HepG2 (cell line): ENCODE measurements around the gene ELP5. TPM values are rescaled to one million over a fixed set of nuclear protein-coding genes. Genes with fewer than 3 reads are reported as not detected.

Experiments
- ATAC-seq: fragments of 200-7000 bp; cut with Tn5 transposase; 3 replicates; pipeline ENCODE4 v1.9.1; 2020; ENCODE audit warnings: mild to moderate bottlenecking, moderate library complexity
- BruUV-seq: library from RNA; stranded (reverse); fragments of 400-500 nt; replicated peaks from 2 replicates; lab custom pipeline; 2021; lab: Mats Ljungman, UMichigan
- CTCF ChIA-PET: fragments of 300-600 bp; formaldehyde crosslinking; extraction: SDS; loops from one replicate; lab custom pipeline; 2021; ENCODE audit warnings: low total read pairs, inconsistent platforms, low intra/inter-chr PET ratio; lab: Yijun Ruan, JAX
- POLR2A ChIA-PET: fragments of 350-600 bp; sonication (Branson Sonifier 250); formaldehyde crosslinking; loops from one replicate; lab custom pipeline; 2020; ENCODE audit warnings: antibody characterized with exemption, inconsistent platforms; lab: Yijun Ruan, JAX
- DNase-seq: peaks from one replicate; pipeline ENCODE4 v3.0.0-alpha.2; 2015; ENCODE audit warnings: low spot score
- FAIRE-seq: peaks from 3 replicates; lab custom pipeline; 2011; peaks lifted over from hg19 to GRCh38; lab: Jason Lieb, UNC
- H2AFZ ChIP-seq: one replicate; pipeline ENCODE4 v1.6.1; 2011; ENCODE audit warnings: low read length, inconsistent platforms
- H3K27ac ChIP-seq: fragments of 300-600 bp; 3 replicates; pipeline ENCODE4 v1.8.0; 2011; ENCODE audit warnings: mixed run types, mild to moderate bottlenecking, mixed read lengths, low read length, inconsistent platforms; ENCODE audit not compliant: insufficient read depth; ENCODE audit errors: extremely low read length
- H3K27me3 ChIP-seq, 2 experiments: fragments of 200-600 bp in 1 of 2; 2 replicates in 1 of 2; 3 replicates in 1 of 2; pipeline versions ENCODE4 v1.6.0 to v1.8.0; 2011; ENCODE audit warnings: low read length in 2 of 2, mild to moderate bottlenecking in 2 of 2, moderate library complexity in 2 of 2, inconsistent platforms in 1 of 2; ENCODE audit not compliant: insufficient read depth in 2 of 2, control insufficient read depth in 1 of 2
- H3K36me3 ChIP-seq, 2 experiments: fragments of 200-600 bp in 1 of 2; replicated peaks in 1 of 2; 2 replicates in 1 of 2; 3 replicates in 1 of 2; pipeline versions ENCODE4 v1.5.1 to v1.8.0; 2011; ENCODE audit warnings: low read length in 2 of 2, inconsistent platforms in 1 of 2; ENCODE audit not compliant: insufficient read depth in 2 of 2, control insufficient read depth in 1 of 2
- H3K4me1 ChIP-seq: 2 replicates; pipeline ENCODE4 v1.5.1; 2012; ENCODE audit warnings: low read length, inconsistent platforms; ENCODE audit not compliant: insufficient read depth
- H3K4me2 ChIP-seq: 2 replicates; pipeline ENCODE4 v1.6.0; 2011; ENCODE audit warnings: low read depth, low read length, inconsistent platforms
- H3K4me3 ChIP-seq, 3 experiments: fragments of 200-600 bp in 1 of 3; sonication (generic), shearing (Covaris generic) in 1 of 3; replicated peaks in 1 of 3; 2 replicates each; pipeline ENCODE4 v1.5.1; 2011 to 2016; ENCODE audit warnings: low read length in 3 of 3, inconsistent platforms in 2 of 3, low read depth in 2 of 3, mild to moderate bottlenecking in 2 of 3, control low read depth in 1 of 3, mixed read lengths in 1 of 3; ENCODE audit not compliant: insufficient read depth in 1 of 3
- H3K79me2 ChIP-seq: one replicate; pipeline ENCODE4 v1.6.1; 2011; ENCODE audit warnings: low read length, inconsistent platforms; ENCODE audit not compliant: insufficient read depth
- H3K9ac ChIP-seq: 2 replicates; pipeline ENCODE4 v1.6.0; 2011; ENCODE audit warnings: mild to moderate bottlenecking, low read depth, low read length, inconsistent platforms; ENCODE audit not compliant: insufficient read depth
- H3K9me3 ChIP-seq: 2 replicates; pipeline ENCODE4 v1.5.1; 2012; ENCODE audit warnings: mild to moderate bottlenecking, low read length
- H4K20me1 ChIP-seq: 2 replicates; pipeline ENCODE4 v1.6.0; 2011; ENCODE audit warnings: inconsistent platforms, mild to moderate bottlenecking, low read length, moderate library complexity; ENCODE audit not compliant: insufficient read depth
- HNRNPK ChIP-seq: fragments of 200-400 bp; formaldehyde crosslinking; IDR thresholded peaks from 2 replicates; pipeline ENCODE4 v1.6.1; 2018; ENCODE audit warnings: low read length, low read depth, moderate library complexity, mild to moderate bottlenecking; ENCODE audit not compliant: poor library complexity, severe bottlenecking
- NBN ChIP-seq: fragments of 450-650 bp; conservative IDR thresholded peaks from 2 replicates; pipeline ENCODE4 v1.6.1; 2017
- SOX5 ChIP-seq: IDR thresholded peaks from 2 replicates; pipeline ENCODE4 v1.6.1; 2016; ENCODE audit warnings: borderline replicate concordance
- SPEN ChIP-seq: sonication (generic); formaldehyde crosslinking; IDR thresholded peaks from 2 replicates; pipeline ENCODE4 v1.5.1; 2020; ENCODE audit warnings: low read depth, mild to moderate bottlenecking, missing genetic modification reagents
- SUZ12 ChIP-seq: fragments of 150-350 bp; IDR thresholded peaks from 2 replicates; pipeline ENCODE4 v1.6.1; 2014; ENCODE audit warnings: low read depth, low read length
- ZFP36 ChIP-seq: fragments of 150-350 bp; IDR thresholded peaks from 2 replicates; pipeline ENCODE4 v1.6.1; 2018; ENCODE audit warnings: borderline replicate concordance, low read length, low read depth; ENCODE audit not compliant: partially characterized antibody
- ZNF510 ChIP-seq: sonication (generic); formaldehyde crosslinking; IDR thresholded peaks from 2 replicates; pipeline ENCODE4 v1.4.0; 2020; ENCODE audit warnings: low read depth, mild to moderate bottlenecking, missing genetic modification reagents
- WGBS: methylation state at CpG from one replicate; pipeline ENCODE4 v1.1.6; 2017; ENCODE audit warnings: low lambda C conversion rate; 5-methylcytosine and 5-hydroxymethylcytosine counted together
- in situ Hi-C: cut with HindIII; loops from 2 replicates; pipeline ENCODE4 v1.10.0; 2017; ENCODE audit warnings: low pct_unique_long_range_greater_than_20kb; ENCODE audit not compliant: extremely low pct_ligation_motif_present
- intact Hi-C: fragments of 100-400 bp; cut with micrococcal nuclease; formaldehyde crosslinking; loops from one replicate; pipeline ENCODE4 v1.10.0; 2022; ENCODE audit not compliant: unreplicated experiment
- polyA plus RNA-seq, 8 experiments: library from polyadenylated mRNA; depleted of rRNA in 3 of 8; stranded (reverse) in 7 of 8; unstranded in 1 of 8; fragments of >200 nt; fragmentation: Illumina TruSeq in 4 of 8; extraction: Trizol in 4 of 8; gene quantifications; 2 replicates each; pipeline versions ENCODE4 v1.2.1 to v1.2.3, GENCODE V29; 2011 to 2016; ENCODE audit warnings: low read depth in 4 of 8, missing spikeins in 1 of 8, mixed read lengths in 1 of 8; ENCODE audit not compliant: insufficient read depth in 1 of 8
- total RNA-seq, 5 experiments: library from RNA; depleted of rRNA; stranded (reverse); fragments of >200 nt; fragmentation: Illumina TruSeq; extraction: Trizol; gene quantifications; 2 replicates each; pipeline ENCODE4 v1.2.3, GENCODE V29; 2016; ENCODE audit warnings: low read depth in 1 of 5

Gene ELP5
- total and polyA plus RNA-seq, 2 of the 13 experiments (the other 11 are each of a cell fraction or from before 2014, with no cell fraction given), result 67.6 to 69.8 TPM

DNA sequence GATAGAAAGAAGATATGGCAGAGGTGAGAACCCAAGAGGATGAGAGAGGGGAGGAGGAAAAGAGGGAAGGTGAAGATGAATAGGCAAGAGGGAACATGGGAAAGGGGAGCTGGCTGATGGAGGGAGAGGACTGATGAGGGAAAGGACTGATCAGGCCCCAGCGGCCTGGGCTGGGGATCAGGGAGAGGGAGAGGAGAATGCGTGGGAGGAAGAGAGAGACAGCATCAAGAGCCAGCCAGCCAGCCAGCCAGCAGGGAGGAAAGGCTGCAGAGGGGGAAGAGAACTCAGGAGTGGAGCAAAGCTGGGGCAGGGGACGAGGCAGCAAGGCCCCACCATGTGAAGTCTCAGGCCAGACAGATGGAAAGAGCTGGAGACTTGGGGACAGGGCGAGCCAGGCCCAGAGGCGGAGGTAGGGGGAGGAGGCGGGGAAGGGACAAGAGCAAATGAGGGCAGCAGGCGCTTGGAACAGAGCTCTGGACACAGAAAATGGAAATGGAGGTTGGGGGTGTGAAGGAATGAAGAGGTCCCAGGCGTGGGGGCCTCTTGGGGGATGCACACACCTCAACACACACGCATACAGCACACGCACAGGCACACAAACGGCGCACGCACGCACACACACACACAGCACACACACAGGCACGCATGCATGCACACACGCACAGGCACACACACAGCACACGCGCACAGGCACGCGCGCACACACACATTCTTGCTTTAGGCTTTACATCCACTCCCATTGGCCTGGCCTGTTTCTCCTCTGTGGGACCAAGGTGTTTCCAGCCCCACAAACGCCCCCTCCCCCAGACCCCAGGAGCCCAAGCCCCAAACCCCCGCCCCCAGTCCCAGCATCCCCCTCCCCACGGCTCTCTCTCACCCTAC lies 44.7 kb upstream of the ELP5 start:
- H3K27me3 ChIP-seq, result peaks cover 0 to 9% of the 10 kb centered on the region in 2 experiments; a peak in 2 of 5 replicates
- POLR2A ChIA-PET, result no interaction called here
- BruUV-seq, result no TSS peak
- H3K4me1 ChIP-seq, result no peaks in the 10 kb centered on the region
- no peak overlapping the region for H2AFZ ChIP-seq
- TF ChIP-seq SPEN, result no peak
- TF ChIP-seq ZFP36, result no peak
- no peak for TF ChIP-seq NBN
- no peak for TF ChIP-seq SOX5 (CRISPR knock-in tag)
- no peak for TF ChIP-seq ZNF510 (CRISPR knock-in tag)
- intact Hi-C loops (no loop called here), in situ Hi-C loops (no loop called here)
- no peaks in the 10 kb centered on the region for H4K20me1 ChIP-seq
- no peak overlapping the region for H3K4me3 ChIP-seq
- H3K9me3 ChIP-seq, result no peaks in the 10 kb centered on the region
- H3K9ac ChIP-seq, result no peak overlapping the region
- DNase-seq, result no peak
- CTCF ChIA-PET, result no interaction called here
- H3K79me2 ChIP-seq, result no peaks in the 10 kb centered on the region
- 70% methylated on average over 23 of the region's 24 CpGs for WGBS
- H3K36me3 ChIP-seq, result no peaks in the 10 kb centered on the region
- H3K4me2 ChIP-seq, result no peak overlapping the region
- H3K27ac ChIP-seq, result no peak overlapping the region
- ATAC-seq, result no peak
- FAIRE-seq, result no peak

DNA sequence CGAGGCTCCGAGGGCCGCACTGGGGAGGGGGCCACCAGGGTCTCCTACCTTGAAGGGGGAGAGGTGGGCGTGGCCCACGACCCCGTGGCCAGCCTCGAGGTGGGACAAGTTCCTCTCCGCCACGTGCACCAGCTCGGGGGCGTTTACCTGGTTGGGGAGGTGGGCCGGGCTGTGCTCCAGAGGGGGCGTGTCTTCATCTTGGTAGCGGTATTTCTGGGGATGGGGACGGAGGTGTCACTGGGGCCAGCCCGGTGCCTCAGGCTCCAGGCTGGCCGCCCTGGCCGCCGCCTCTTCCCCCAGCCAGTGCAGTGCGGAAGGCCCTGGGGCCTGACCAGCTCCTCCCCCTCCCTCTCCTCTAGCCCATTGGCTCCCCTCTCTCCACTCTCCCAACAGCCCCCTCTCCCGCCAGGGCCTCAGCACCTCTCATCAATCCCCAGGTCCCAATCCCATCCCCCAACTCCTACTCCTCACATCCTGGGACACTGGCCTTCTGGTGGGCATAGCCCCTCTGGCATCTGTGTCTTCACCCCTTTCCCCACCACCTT lies 43.9 kb upstream of the ELP5 start:
- POLR2A ChIA-PET, result no interaction called here
- no peak overlapping the region for H3K4me2 ChIP-seq

More for the DNA sequence above, 43.9 kb upstream of the ELP5 start:
- CTCF ChIA-PET, result no interaction called here
- H3K27ac ChIP-seq, result no peak overlapping the region
- in situ Hi-C loops, result no loop called here
- H3K4me1 ChIP-seq, result no peaks in the 10 kb centered on the region
- no peaks in the 10 kb centered on the region for H3K79me2 ChIP-seq
- FAIRE-seq (no peak), DNase-seq (no peak), ATAC-seq (peak; percentile 31; the same call in 2 of the 3 replicates)
- no peaks in the 10 kb centered on the region for H3K9me3 ChIP-seq
- TF ChIP-seq SUZ12 (no peak), HNRNPK (peak; percentile 21)
- no peaks in the 10 kb centered on the region for H4K20me1 ChIP-seq
- no peak overlapping the region for H3K9ac ChIP-seq
- WGBS, result 63% methylated on average over 15 of the region's 21 CpGs
- no peak overlapping the region for H2AFZ ChIP-seq
- intact Hi-C loops, result no loop called here
- H3K27me3 ChIP-seq, result peaks cover 0 to 9% of the 10 kb centered on the region in 2 experiments; a peak in 2 of 5 replicates
- no peak overlapping the region for H3K4me3 ChIP-seq
- H3K36me3 ChIP-seq, result no peaks in the 10 kb centered on the region
- no TSS peak for BruUV-seq
